Thymus (tissue), 11 donors: Measurements from ENCODE around the gene TAPBPL. TPM values are rescaled to one million over a fixed set of nuclear protein-coding genes. Genes with fewer than 3 reads are reported as not detected.
"Not testable (repeated sequence)": the region's sequence is repeated elsewhere in the genome, so short reads cannot be mapped to it uniquely, and the experiment has no call there.

Source experiments
- DNase-seq, 9 donors: peaks; one replicate each; pipeline ENCODE4 v3.0.0-alpha.2; 2013; ENCODE audit warnings: low spot score in 9 of 9, low read depth in 6 of 9, missing footprints in 1 of 9
- H3K27ac ChIP-seq, 2 donors: one replicate each; pipeline ENCODE4 v1.5.1; 2013; ENCODE audit warnings: control low read depth in 1 of 2, low read depth in 1 of 2, low read length in 1 of 2, mild to moderate bottlenecking in 1 of 2, moderate library complexity in 1 of 2
- H3K27me3 ChIP-seq, 2 donors: one replicate each; pipeline ENCODE4 v1.5.1; 2013; ENCODE audit warnings: low read length in 1 of 2; ENCODE audit not compliant: control insufficient read depth in 2 of 2, insufficient read depth in 1 of 2
- H3K36me3 ChIP-seq, 2 donors: one replicate each; pipeline ENCODE4 v1.5.1; 2013; ENCODE audit warnings: low read length in 1 of 2, mild to moderate bottlenecking in 1 of 2, moderate library complexity in 1 of 2; ENCODE audit not compliant: control insufficient read depth in 2 of 2, insufficient read depth in 2 of 2
- H3K4me1 ChIP-seq, 2 donors: one replicate each; pipeline ENCODE4 v1.5.1; 2013; ENCODE audit warnings: low read length in 2 of 2; ENCODE audit not compliant: control insufficient read depth in 2 of 2, insufficient read depth in 2 of 2
- H3K4me3 ChIP-seq, 2 donors: one replicate each; pipeline ENCODE4 v1.5.1; 2013; ENCODE audit warnings: low read length in 2 of 2, control low read depth in 1 of 2, mild to moderate bottlenecking in 1 of 2
- H3K9me3 ChIP-seq, 2 donors: one replicate each; pipeline ENCODE4 v1.5.1; 2013; ENCODE audit warnings: low read length in 1 of 2, mild to moderate bottlenecking in 1 of 2; ENCODE audit not compliant: control insufficient read depth in 2 of 2, insufficient read depth in 1 of 2
- WGBS: extraction: QIAGEN DNeasy Blood & Tissue Kit; methylation state at CpG from one replicate; pipeline ENCODE4 v1.1.7; 2013; 5-methylcytosine and 5-hydroxymethylcytosine counted together
- polyA plus RNA-seq: library from polyadenylated mRNA; stranded (reverse); fragments of 200-250 nt; gene quantifications from one replicate; pipeline ENCODE4 v1.2.3, GENCODE V29; 2013
- total RNA-seq: library from RNA; stranded (reverse); fragments of 120-200 nt; gene quantifications from one replicate; pipeline ENCODE4 v1.2.4, GENCODE V29; 2013
- donor health status: healthy.

Gene TAPBPL
- total and polyA plus RNA-seq, 2 donors, result 28.6 to 60.6 TPM

GRCh38 chr12:6471989-6472360 is 20.1 kb downstream of the TAPBPL start:
- no peak overlapping the region for H3K27ac ChIP-seq
- H3K27me3 ChIP-seq, result no peaks in the 10 kb centered on the region
- no peak for DNase-seq
- H3K36me3 ChIP-seq, result peaks cover 3 to 13% of the 10 kb centered on the region in 2 donors
- H3K9me3 ChIP-seq, result no peaks in the 10 kb centered on the region
- 97% methylated on average over 1 of the region's 1 CpG for WGBS
- no peak overlapping the region for H3K4me3 ChIP-seq
- H3K4me1 ChIP-seq, result peaks cover 24 to 29% of the 10 kb centered on the region in 2 donors

- Histone ChIP-seq H3K36me3 (peaks cover 3 to 11% of the 10 kb centered on the region in 2 donors), H3K9me3 (no peaks in the 10 kb centered on the region), H3K27ac (no peak overlapping the region), H3K4me3 (no peak overlapping the region), H3K4me1 (peaks cover 24 to 29% of the 10 kb centered on the region in 2 donors), H3K27me3 (no peaks in the 10 kb centered on the region)
- DNase-seq, result no peak
- 92% methylated on average over 11 of the region's 11 CpGs for WGBS
Measured at GRCh38 chr12:6472491-6472890, 20.6 kb downstream of the TAPBPL start.

- not testable (repeated sequence) for DNase-seq, H3K9me3 ChIP-seq, H3K4me3 ChIP-seq, H3K36me3 ChIP-seq, H3K27me3 ChIP-seq, H3K27ac ChIP-seq
- H3K4me1 ChIP-seq, result peaks cover 9 to 10% of the 10 kb centered on the region in 2 donors
- 97% methylated on average over 43 of the region's 48 CpGs for WGBS
Measured at GRCh38 chr12:6475233-6475975, 23.6 kb downstream of the TAPBPL start.

GRCh38 chr12:6476489-6476888 is 24.6 kb downstream of the TAPBPL start:
- no peak for DNase-seq
- Histone ChIP-seq H3K9me3 (no peaks in the 10 kb centered on the region), H3K27me3 (no peaks in the 10 kb centered on the region), H3K4me1 (peaks cover 4 to 6% of the 10 kb centered on the region in 2 donors), H3K36me3 (no peaks in the 10 kb centered on the region), H3K27ac (no peak overlapping the region), H3K4me3 (no peak overlapping the region)
- 58% methylated on average over 3 of the region's 3 CpGs for WGBS

- H3K9me3 ChIP-seq, H3K36me3 ChIP-seq, H3K4me1 ChIP-seq, H3K27me3 ChIP-seq, DNase-seq, H3K4me3 ChIP-seq, H3K27ac ChIP-seq: not testable (repeated sequence)
- 98% methylated on average over 37 of the region's 37 CpGs for WGBS
Measured at GRCh38 chr12:6477601-6478377, 25.9 kb downstream of the TAPBPL start.

- 96% methylated on average over 20 of the region's 20 CpGs for WGBS
- H3K27ac ChIP-seq, result no peak overlapping the region
- no peaks in the 10 kb centered on the region for H3K27me3 ChIP-seq
- H3K4me3 ChIP-seq, result no peak overlapping the region
- no peaks in the 10 kb centered on the region for H3K9me3 ChIP-seq
- H3K36me3 ChIP-seq, result no peaks in the 10 kb centered on the region
- no peak for DNase-seq
- peaks cover 3 to 6% of the 10 kb centered on the region in 2 donors for H3K4me1 ChIP-seq
Measured at GRCh38 chr12:6478416-6478815, 26.6 kb downstream of the TAPBPL start.

GRCh38 chr12:6488240-6488639 is 36.4 kb downstream of the TAPBPL start:
- 90% methylated on average over 1 of the region's 1 CpG for WGBS

GRCh38 chr12:6489449-6489848 is 37.6 kb downstream of the TAPBPL start:
- no peak for DNase-seq
- H3K27ac ChIP-seq, result no peak overlapping the region
- no peaks in the 10 kb centered on the region for H3K9me3 ChIP-seq
- no peak overlapping the region for H3K4me3 ChIP-seq
- peaks cover 5 to 6% of the 10 kb centered on the region in 2 donors for H3K4me1 ChIP-seq
- WGBS, result 90% methylated on average over 4 of the region's 4 CpGs
- H3K27me3 ChIP-seq, result no peaks in the 10 kb centered on the region
- H3K36me3 ChIP-seq, result peaks cover 0 to 10% of the 10 kb centered on the region in 2 donors

More at GRCh38 chr12:6488240-6488639, 36.4 kb downstream of the TAPBPL start:
- Histone ChIP-seq H3K4me3 (no peak overlapping the region), H3K36me3 (peaks cover 0 to 10% of the 10 kb centered on the region in 2 donors), H3K9me3 (no peaks in the 10 kb centered on the region), H3K4me1 (peaks cover 5% of the 10 kb centered on the region in 2 donors), H3K27me3 (no peaks in the 10 kb centered on the region), H3K27ac (no peak overlapping the region)
- no peak for DNase-seq

GRCh38 chr12:6490673-6491072 is 38.8 kb downstream of the TAPBPL start:
- not testable (repeated sequence) for DNase-seq, H3K9me3 ChIP-seq, H3K4me3 ChIP-seq, H3K27me3 ChIP-seq, H3K27ac ChIP-seq
- H3K36me3 ChIP-seq, result peaks cover 0 to 19% of the 10 kb centered on the region in 2 donors
- H3K4me1 ChIP-seq, result peaks cover 12 to 14% of the 10 kb centered on the region in 2 donors
- WGBS, result 97% methylated on average over 1 of the region's 1 CpG
